Effector CD8-positive, alpha-beta T cell (primary cell): ENCODE data around the gene RABAC1.
"Not testable (repeated sequence)": the region's sequence is repeated elsewhere in the genome, so short reads cannot be mapped to it uniquely, and the experiment has no call there.

Source experiments
- DNase-seq: peaks from one replicate; lab custom pipeline; 2025; lab: John Stamatoyannopoulos, UW

RABAC1 gene

DNA sequence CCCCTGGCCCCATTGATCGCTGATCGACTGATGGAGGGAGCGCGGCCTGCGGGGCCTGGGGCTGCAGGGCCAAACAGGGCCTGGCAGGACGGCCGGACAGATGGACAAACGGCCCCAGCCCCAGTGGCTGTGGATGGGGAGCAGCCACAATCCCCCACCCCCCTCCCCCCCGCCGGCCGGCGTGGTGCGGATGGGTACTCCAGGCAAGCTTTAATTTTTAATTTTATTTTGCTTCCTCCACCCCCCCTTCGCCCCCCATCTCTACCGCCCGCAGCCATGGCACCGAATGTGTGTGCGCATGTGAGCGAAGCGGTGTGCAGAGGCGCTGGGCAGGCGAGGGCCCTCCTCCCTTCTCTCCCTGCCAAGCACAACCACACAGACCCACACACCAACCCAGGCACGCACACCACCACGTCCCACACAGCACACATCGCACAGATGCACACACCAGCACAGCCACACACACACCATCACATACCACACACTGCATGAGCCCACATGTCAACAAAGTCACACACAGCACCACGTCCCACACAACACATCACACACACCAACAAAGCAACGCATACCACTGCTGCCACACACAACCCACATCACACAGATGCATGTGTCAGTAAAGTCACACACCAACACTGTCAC lies 43.2 kb downstream of the RABAC1 start:
- no peak for DNase-seq

DNA sequence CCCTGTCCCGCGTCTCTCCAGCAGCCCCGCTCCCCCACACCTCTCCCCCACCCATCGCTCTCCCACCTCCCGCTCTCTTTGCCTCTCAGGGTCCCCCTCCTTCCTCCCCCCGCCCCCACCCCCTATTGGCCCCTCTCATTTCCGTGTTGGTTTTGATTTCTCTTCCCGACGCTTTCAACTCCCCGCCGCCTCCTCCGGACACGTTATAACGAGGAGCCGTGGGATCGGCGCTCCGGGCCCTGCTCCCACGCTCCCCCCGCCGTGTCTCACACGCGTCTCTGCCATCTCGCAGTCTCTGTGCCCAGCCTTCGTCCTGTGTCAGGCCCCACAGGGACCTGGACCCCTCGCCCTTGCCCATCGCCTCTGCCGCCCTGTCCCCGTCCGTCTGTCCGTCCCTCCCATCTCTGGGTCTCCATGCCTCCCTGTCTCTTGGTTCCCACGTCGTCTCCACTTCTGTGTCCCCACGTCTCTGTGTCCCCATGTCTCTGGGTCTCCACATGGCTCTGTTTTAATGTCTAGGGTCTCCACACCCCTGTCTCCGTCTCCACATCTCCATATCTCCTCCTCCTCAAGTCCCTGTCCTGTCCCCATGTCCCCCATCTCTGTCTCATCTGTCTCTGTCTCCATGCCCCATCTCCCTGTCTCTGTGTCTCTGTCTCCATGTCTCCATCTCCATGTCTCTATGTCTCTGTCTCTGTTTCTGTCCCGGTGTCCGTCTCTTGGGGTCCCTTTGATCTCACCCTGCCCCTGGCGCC lies 43.9 kb downstream of the RABAC1 start:
- DNase-seq: peak; percentile 16

DNA sequence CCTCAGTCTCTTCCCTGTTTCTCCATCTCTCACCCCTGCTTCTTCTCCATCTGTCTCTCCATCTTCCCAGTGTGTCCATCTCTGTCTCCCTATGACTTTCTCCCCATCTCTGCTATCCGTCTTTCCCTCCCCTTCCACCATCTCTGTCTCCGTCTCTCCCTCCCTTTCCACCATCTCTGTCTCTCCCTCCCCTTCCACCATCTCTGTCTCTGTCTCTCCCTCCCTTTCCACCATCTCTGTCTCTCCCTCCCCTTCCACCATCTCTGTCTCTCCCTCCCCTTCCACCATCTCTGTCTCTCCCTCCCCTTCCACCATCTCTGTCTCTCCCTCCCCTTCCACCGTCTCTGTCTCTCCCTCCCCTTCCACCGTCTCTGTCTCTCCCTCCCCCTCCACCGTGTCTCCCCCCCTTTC lies 44.7 kb downstream of the RABAC1 start:
- not testable (repeated sequence) for DNase-seq

DNA sequence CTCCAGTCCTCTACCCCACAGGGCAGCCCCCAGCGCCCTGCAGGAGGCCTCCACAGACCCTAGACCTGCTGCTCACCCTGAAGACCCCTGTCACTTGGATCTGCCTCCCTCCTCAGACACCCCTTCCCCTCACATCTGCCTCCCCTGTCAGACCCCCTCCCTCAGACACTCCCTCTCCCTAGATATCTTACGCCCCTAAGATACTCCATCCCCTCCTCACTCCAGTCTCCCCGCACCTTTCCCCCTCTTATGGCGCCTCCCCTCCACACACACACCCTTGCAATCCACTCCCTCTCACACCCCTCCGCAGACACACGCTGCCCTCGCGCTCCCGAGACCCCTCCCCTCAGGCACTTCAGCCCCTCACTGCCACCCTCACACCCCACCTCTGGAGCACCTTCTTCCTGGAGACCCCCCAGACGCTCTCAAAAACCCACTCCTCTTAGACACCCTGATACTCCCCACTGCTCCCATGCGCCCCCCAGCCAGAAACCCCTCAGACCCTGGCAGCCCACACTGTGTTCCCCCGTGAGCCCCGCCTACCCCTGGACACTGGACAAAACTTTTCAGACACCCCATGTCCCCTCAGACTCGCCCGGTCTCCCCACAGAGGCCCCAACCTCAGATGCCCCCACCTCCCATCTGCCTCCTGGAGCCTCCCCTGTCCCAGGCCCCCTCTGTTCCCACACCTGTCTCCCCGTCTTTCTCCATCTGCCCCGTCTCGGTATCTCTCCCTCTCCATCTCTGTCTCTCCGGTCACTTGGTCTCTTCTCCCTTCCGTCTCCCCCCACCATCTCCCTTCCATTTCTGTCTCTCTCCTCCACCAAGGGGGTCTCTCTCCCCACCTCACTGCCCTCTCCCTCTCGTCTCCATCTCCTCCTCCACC lies 45.3 kb downstream of the RABAC1 start:
- DNase-seq: no peak

DNA sequence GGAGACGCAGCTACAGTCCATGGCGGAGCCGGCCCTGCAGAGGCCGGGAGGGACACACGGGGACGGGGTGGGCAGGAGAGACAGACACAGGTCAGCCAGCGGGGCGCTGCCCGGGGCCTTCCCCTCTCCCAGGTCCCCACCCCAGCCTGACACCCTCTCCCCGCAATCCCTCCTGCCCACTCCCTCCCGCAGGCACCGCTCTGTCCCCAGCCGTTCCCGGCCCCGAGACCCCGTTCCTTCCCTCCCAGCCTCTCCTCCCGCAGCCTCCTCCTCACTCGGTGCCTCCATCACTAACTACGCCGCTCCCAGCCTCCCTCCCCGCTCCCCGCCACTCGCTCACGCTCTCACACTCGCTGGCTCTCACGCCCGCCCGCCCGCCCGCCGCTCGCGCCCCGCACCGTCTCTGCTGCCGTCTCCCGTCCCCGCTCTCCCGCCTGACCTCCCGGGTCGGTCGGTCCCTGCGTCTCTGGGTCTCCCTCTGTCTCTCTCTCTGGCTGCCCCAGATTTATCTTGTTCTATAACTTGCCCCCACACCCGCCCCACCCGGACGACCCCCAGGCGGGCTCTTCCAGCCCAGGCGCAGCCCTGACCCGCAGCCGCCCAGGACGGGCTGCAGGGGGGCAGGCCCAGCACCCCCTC lies 46.1 kb downstream of the RABAC1 start:
- peak; percentile 18 for DNase-seq

DNA sequence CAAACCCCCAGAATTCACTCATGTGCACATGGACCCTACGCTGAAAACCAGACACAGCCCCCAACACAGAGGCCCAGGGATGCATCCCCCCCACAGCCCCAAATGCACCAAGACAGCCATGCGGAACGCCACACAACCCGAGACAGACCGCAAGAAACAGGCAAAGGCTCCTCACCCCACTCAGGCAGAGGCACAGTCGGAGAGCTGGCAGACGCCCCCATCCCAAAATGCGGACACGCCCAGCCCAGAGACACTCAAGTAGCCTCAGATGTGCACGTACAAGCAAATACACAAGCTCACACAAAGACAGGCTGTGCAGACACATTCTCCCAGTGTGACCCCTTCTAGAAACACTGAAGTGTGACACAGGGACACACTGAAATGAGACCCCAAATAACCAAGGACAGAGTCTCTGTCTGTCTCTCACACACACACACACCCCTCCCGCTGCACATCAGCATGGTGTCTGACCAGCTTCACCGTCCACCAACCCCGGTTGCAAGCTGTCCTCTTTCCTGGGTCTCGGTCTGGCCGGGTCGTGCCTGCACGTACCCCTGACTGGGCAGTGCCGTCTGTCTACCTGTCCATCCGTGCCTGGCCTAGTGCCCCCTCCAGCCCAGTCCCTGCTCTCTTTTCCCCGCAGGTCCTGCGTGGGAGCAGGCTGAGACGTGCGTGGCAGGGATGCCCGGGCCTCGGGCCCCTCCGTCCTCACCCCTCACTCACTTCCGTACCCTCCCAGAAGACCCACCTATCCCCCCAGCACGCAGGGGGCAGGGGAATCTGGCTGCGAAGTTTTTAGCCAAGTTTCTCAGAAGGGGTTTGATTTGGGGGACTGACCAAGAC lies 47.0 kb downstream of the RABAC1 start:
- DNase-seq: no peak

DNA sequence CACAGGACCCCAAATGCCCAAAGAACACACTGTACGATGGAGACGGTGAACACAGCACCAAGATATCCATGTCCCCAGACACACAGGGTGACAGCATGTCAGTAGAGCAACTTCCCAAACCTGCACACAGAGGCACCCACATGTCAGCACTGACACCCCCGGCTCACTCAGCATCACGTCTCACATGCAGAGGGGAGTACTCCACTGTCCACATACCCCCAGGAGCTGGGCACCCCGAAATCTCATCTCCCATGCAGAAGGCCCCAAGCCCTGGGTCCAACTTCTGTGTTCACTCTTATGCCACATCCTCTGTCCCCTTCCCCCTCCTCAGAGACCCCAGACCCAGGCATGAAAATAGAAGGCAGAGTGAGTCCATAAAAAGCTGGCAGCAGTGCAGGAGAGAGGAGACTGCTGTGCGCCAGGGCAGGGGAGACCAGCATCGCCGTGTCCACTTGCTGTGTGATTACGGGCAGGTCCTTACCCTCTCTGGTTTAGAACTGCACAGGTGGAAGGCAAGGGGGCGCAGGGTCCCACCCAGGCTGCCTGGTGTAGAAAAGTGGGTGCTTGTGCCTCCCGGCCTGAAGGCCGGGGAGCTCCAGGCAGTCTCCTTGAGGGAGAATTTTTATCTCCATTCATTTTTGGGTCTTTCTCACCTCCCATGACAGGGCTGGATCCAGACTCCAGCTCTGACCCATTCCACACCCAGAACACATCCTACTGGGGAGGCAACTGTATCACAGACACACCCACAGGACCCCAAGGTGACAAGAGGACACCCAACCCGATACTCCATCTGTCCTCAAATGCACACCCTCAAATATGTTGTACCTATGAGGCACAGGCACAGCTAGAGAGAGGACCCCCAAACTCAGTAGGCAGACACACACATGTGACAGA lies 47.9 kb downstream of the RABAC1 start:
- DNase-seq: no peak

DNA sequence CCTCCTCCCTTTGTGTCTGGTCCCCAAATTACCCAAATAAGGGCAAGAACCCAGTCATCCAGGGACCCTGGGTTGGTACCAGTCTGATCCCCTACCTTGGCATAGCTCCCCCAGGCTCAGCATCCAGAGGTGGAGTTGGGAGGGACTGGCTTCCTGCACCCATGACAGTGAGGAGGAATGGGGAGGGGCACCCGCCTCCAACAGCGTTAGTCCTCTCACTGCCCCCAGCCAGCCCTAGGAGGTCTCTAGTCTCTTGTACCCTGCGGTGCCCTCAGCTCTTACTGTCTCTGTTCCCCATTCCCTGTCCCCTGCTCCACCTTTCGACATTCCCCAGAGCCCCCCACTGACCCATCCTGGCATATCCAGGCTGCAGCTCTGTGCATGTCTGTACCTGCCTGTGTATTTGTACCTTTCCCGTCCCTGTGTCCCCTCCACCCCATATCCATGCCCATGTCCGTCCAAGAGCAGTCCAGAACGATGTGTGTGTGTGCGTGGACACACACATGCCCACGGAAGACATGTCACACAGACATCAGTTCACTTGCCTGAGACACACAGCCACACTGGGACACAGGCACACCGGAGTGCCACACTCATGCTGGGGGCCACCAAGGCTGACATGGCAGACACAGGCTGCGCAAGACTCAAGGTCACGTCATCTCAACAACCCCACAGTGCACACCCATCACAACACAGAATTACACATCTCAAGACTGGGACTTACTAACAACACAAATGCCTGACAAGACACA lies 48.7 kb downstream of the RABAC1 start:
- DNase-seq: no peak

DNA sequence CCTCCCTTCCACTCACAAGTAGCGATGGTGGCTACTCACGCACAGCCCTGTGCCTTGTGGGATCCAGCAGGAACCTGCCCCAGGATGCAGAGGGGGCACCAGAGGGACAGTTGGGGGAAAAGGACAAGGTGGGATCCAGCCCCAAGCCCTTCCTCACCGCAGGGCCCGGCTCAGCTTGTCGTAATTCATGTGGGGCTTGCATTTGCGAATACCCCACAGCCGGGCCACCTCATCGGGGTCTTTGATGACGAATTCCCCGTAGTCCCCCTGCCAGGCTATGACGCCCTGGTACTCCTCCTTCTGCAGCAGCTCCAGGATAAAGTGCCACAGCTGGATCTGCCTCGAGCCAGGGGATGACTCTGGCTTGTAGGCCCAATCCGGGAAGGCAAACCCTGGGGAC lies 49.4 kb downstream of the RABAC1 start:
- DNase-seq: no peak

DNA sequence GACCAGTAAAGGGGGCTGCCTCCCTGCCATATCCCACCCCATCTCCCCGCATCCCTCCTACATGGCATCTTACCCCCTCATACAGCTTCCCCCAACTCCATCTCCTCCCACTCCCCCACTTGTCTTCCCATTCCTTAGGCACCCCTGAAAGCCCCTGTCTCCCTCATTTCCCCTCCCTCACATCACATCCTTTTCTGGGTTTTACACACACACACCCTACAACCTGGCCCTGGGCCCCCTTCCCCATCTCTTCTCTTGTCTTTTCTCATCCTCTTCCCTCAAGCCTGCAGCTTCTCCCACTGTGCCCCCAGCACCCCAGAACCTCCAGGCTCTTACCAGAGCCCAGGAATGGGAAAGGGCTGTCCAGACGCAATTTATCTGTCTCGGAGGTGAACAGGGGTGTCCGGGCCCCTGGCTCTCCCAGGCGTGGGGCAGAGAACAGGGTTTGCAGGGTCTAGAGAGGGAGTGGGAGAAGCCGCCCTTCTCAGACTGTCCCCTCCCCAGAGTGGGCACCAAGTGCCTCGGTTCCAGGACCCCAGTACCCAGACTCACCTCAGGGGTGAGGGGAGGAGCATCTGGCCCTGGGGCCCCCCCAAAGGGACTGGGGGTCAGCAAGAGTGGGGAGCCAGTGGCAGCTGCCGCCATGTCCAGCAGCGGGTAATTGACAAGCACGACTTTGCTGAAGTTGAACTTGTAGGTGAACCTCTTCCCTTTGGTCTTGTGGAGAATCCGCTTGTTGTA lies 50.2 kb downstream of the RABAC1 start:
- no peak for DNase-seq

DNA sequence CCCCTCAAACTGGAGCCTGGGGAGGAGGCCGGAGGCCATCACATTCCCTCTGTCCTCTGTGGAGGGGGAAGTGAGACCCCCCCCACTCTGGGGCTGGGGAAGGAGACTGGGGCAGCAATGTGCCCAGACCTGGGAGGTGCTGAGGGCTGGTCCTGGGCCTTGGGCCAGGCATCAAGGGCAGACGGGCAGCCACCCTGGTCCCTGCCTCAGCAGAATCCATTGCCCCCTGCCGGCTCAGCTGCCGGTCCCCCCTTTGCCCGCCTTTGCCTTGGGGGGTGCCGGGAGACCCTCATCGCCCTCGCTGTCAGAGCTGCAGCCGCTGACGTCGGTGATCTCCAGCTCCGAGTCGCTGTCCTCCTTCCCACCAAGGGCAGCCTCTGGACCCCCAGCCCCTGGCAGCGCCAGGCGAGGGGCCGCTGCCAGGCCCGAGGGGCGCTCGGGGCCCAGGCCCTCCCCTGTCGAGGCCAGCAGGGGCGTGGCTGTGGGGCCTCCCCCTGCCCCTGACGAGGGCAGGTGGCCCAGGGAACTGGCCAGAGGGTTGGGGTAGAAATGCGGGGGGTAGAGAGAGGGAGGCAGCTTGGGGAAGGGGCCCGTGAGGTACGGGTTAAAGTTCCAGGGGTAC lies 51.0 kb downstream of the RABAC1 start:
- DNase-seq: no peak

DNA sequence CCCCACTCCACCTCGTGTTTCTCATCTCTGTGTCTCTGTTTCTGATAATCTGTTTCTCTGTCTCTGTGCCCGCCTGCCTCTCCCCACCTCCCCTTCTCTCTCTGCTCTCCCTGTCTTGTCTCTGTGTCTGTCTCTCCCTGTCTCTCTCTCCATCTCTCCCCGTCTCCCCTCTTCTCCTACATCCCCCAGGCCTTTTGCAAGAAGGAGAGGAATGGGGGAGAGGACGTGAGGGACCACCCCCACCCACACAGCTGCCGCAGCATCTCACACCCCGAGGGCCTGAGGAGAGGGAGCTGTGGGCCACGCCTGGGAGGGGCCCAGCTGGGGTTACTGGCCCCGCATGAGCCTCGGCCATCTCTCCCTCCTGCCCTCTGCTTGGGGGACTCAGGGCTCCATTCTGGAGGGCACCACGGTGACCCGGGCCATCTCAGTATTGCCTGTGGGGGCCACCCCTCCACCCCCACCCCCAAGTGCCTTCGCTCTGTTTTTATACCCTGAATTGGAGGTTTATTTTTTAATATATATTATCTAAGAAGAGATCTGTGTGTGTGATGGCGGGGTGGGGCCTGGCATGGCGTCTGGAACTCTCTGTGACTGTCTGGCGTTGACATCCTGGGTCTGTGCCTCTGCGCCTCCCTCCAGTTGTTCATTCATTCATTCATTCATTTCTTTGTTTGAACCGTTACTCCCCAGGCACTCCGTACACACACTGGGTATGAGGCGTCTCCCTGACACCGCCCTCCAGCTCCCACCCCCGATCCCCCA lies 52.0 kb downstream of the RABAC1 start:
- DNase-seq: no peak
